LNCAP (cell line): ENCODE measurements around the gene UBR4.

Experiments used
- CTCF ChIP-seq: fragments of 450-650 bp; IDR thresholded peaks from 2 replicates; pipeline ENCODE4 v1.5.1; 2017; ENCODE audit warnings: mild to moderate bottlenecking

The UBR4 gene

GRCh38 chr1:19049128-19049768 lies 160.8 kb downstream of the UBR4 start:
- TF ChIP-seq CTCF, result no peak

- TF ChIP-seq CTCF, result no peak
Observed at GRCh38 chr1:19046972-19047731, 162.9 kb downstream of the UBR4 start.

- TF ChIP-seq CTCF, result no peak
Observed at GRCh38 chr1:19045898-19046880, 163.9 kb downstream of the UBR4 start.

- TF ChIP-seq CTCF, result no peak
Observed at GRCh38 chr1:19044975-19045831, 164.9 kb downstream of the UBR4 start.

GRCh38 chr1:19044471-19044870 lies 165.6 kb downstream of the UBR4 start:
- TF ChIP-seq CTCF, result no peak

GRCh38 chr1:19043579-19044443 lies 166.3 kb downstream of the UBR4 start:
- no peak for TF ChIP-seq CTCF
